ENCODE measurements around the gene FAM161B. TPM values are rescaled to one million over a fixed set of nuclear protein-coding genes. Genes with fewer than 3 reads are reported as not detected.

Gene FAM161B
- total and polyA plus RNA-seq, 2 of the 4 experiments (the other 2 are of a cell fraction), result 1.9 to 2.5 TPM

- in situ Hi-C loops (cut with MboI; ENCODE audit: low sequenced_read_pairs) (no loop called here), intact Hi-C loops (cut with micrococcal nuclease) (no loop called here), dilution Hi-C loops (cut with HindIII; ENCODE audit: low sequenced_read_pairs, unreplicated experiment) (no loop called here)
- H3K14ac ChIP-seq (replicated peaks; ENCODE audit: low read depth, low read length), result no peak overlapping the region
- no peak overlapping the region for H3K27ac ChIP-seq (ENCODE audit: insufficient read depth, low read length)
- no peak overlapping the region for H3K23ac ChIP-seq (ENCODE audit: low read depth, low read length)
- H3K4me2 ChIP-seq (ENCODE audit: low read depth, low read length), result no peak overlapping the region
- ATAC-seq (ENCODE audit: low read depth) (no peak), DNase-seq (peak; percentile 28)
- no peak for TF ChIP-seq CEBPB (IDR thresholded peaks at IDR 0.05; ENCODE audit: low read depth, low read length)
- no peak for TF ChIP-seq RCOR1 (IDR thresholded peaks at IDR 0.05; ENCODE audit: insufficient replicate concordance, low read length)
- TF ChIP-seq POLR2A (IDR thresholded peaks at IDR 0.05; ENCODE audit: low read depth, low read length), result no peak
- TF ChIP-seq MAZ (IDR thresholded peaks at IDR 0.05; ENCODE audit: borderline replicate concordance, low read depth, low read length), result no peak
- no peak for TF ChIP-seq CTCF (conservative IDR thresholded peaks at IDR 0.05; ENCODE audit: low read depth, low read length)
- no peak for TF ChIP-seq MXI1 (IDR thresholded peaks at IDR 0.05; ENCODE audit: borderline replicate concordance, low read depth, low read length)
- H3K36me3 ChIP-seq (ENCODE audit: control insufficient read depth, insufficient read depth, low read length), result peaks cover 2% of the 10 kb centered on the region; the same call in 1 of the 2 replicates
- H2BK5ac ChIP-seq (ENCODE audit: low read depth, low read length, poor library complexity, severe bottlenecking), result no peak overlapping the region
- no peak overlapping the region for H3K9ac ChIP-seq (ENCODE audit: low read depth, low read length)
- H3K4ac ChIP-seq (ENCODE audit: low read depth, low read length), result no peak overlapping the region
- H4K5ac ChIP-seq (ENCODE audit: low read depth, low read length), result no peak overlapping the region
- H3K18ac ChIP-seq (ENCODE audit: low read depth, low read length), result no peak overlapping the region
- CTCF ChIA-PET, result no interaction called here
- H4K20me1 ChIP-seq (ENCODE audit: insufficient read depth, low read length), result peaks cover 39% of the 10 kb centered on the region
- no peak overlapping the region for H3K56ac ChIP-seq (ENCODE audit: extremely low read depth, insufficient read depth, low read length)
- H3K4me3 ChIP-seq (ENCODE audit: insufficient read depth, low read depth, low read length), result no peak overlapping the region
- no TSS peak for BruUV-seq (replicated peaks)
- H3K79me1 ChIP-seq (ENCODE audit: low read depth in 1 of 2, low read length in 2 of 2), result peaks cover 4 to 38% of the 10 kb centered on the region in 2 experiments
- H2BK15ac ChIP-seq (ENCODE audit: low read depth, low read length), result no peak overlapping the region
- no peak overlapping the region for H2BK20ac ChIP-seq (ENCODE audit: low read depth, low read length)
- peaks cover 2% of the 10 kb centered on the region; the same call in 1 of the 2 replicates for H3K4me1 ChIP-seq (ENCODE audit: control insufficient read depth, insufficient read depth, low read length)
- no peak overlapping the region for H4K91ac ChIP-seq (ENCODE audit: insufficient read depth, low read depth, low read length)
- H2AFZ ChIP-seq (replicated peaks; ENCODE audit: low read length, poor library complexity), result no peak overlapping the region
- POLR2A ChIA-PET (ENCODE audit: unreplicated experiment), result no interaction called here
- no peak overlapping the region for H2AK5ac ChIP-seq (ENCODE audit: low read depth, low read length)
- no peaks in the 10 kb centered on the region; the same call in none of the 2 replicates for H3K9me1 ChIP-seq (ENCODE audit: insufficient read depth, low read length)
- no peak overlapping the region for H2AK9ac ChIP-seq (replicated peaks; ENCODE audit: low read depth, low read length, poor library complexity)
- H4K8ac ChIP-seq (ENCODE audit: low read depth in 2 of 2, low read length in 2 of 2), result no peak overlapping the region
- no peaks in the 10 kb centered on the region for H3K9me3 ChIP-seq (ENCODE audit: control insufficient read depth, insufficient read depth, low read length)
- WGBS, 2 experiments (ENCODE audit: extremely low coverage in 2 of 2, insufficient read length in 1 of 2), result no CpG with 5 or more reads among the region's 2 CpGs
- H3K27me3 ChIP-seq (ENCODE audit: control insufficient read depth, insufficient read depth, low read length), result no peaks in the 10 kb centered on the region
- no peak overlapping the region for H2BK120ac ChIP-seq (ENCODE audit: low read depth, low read length)
Observed at GRCh38 chr14:73888971-73889370, 60.9 kb downstream of the FAM161B start.

Measured in IMR-90 (cell line).